ENCODE measurements around the gene DDX47. TPM values are rescaled to one million over a fixed set of nuclear protein-coding genes. Genes with fewer than 3 reads are reported as not detected.

The DDX47 gene
- total and polyA plus RNA-seq, 2 of the 4 experiments (the other 2 are of a cell fraction) = 77.8 to 89.5 TPM

GRCh38 chr12:12810553-12811021 is 2.6 kb upstream of the DDX47 start:
- dilution Hi-C loops (cut with HindIII; ENCODE audit: low sequenced_read_pairs, unreplicated experiment) = no loop called here
- no peak overlapping the region for H3K14ac ChIP-seq (replicated peaks; ENCODE audit: low read depth, low read length)
- no peak overlapping the region for H2AFZ ChIP-seq (replicated peaks; ENCODE audit: low read length, poor library complexity)
- peak overlapping the region; percentile 18; the same call in 1 of the 2 replicates for H2AK5ac ChIP-seq (ENCODE audit: low read depth, low read length)
- H2BK15ac ChIP-seq (ENCODE audit: low read depth, low read length) = no peak overlapping the region
- intact Hi-C loops (cut with micrococcal nuclease) = no loop called here
- no peak overlapping the region for H2BK5ac ChIP-seq (ENCODE audit: low read depth, low read length, poor library complexity, severe bottlenecking)
- H3K9me3 ChIP-seq (ENCODE audit: control insufficient read depth, insufficient read depth, low read length) = no peaks in the 10 kb centered on the region
- peaks cover 8% of the 10 kb centered on the region for H3K9me1 ChIP-seq (ENCODE audit: insufficient read depth, low read length)
- no peak overlapping the region for H3K4me3 ChIP-seq (ENCODE audit: insufficient read depth, low read depth, low read length)
- no peak overlapping the region for H2BK20ac ChIP-seq (ENCODE audit: low read depth, low read length)
- POLR2A ChIA-PET (ENCODE audit: unreplicated experiment) = no interaction called here
- ATAC-seq (ENCODE audit: low read depth) (no peak), DNase-seq (no peak)
- H4K20me1 ChIP-seq (ENCODE audit: insufficient read depth, low read length) = no peaks in the 10 kb centered on the region
- H2BK120ac ChIP-seq (ENCODE audit: low read depth, low read length) = no peak overlapping the region
- in situ Hi-C loops (cut with MboI; ENCODE audit: low sequenced_read_pairs) = no loop called here
- H4K91ac ChIP-seq (ENCODE audit: insufficient read depth, low read depth, low read length) = no peak overlapping the region
- H3K18ac ChIP-seq (ENCODE audit: low read depth, low read length) = no peak overlapping the region
- H4K5ac ChIP-seq (ENCODE audit: low read depth, low read length) = no peak overlapping the region
- CTCF ChIA-PET = no interaction called here
- H3K9ac ChIP-seq (ENCODE audit: low read depth, low read length) = no peak overlapping the region
- H2AK9ac ChIP-seq (replicated peaks; ENCODE audit: low read depth, low read length, poor library complexity) = no peak overlapping the region
- no peaks in the 10 kb centered on the region for H3K27me3 ChIP-seq (ENCODE audit: control insufficient read depth, insufficient read depth, low read length)
- peaks cover 4 to 21% of the 10 kb centered on the region in 2 experiments; a peak in 3 of 4 replicates for H3K79me1 ChIP-seq (ENCODE audit: low read depth in 1 of 2, low read length in 2 of 2)
- H3K4ac ChIP-seq (ENCODE audit: low read depth, low read length) = no peak overlapping the region
- H3K4me1 ChIP-seq (ENCODE audit: control insufficient read depth, insufficient read depth, low read length) = peaks cover 11% of the 10 kb centered on the region
- no peaks in the 10 kb centered on the region for H3K36me3 ChIP-seq (ENCODE audit: control insufficient read depth, insufficient read depth, low read length)
- no peak overlapping the region for H3K4me2 ChIP-seq (ENCODE audit: low read depth, low read length)
- no peak overlapping the region for H3K23ac ChIP-seq (ENCODE audit: low read depth, low read length)
- BruUV-seq (replicated peaks) = no TSS peak
- TF ChIP-seq POLR2A (IDR thresholded peaks at IDR 0.05; ENCODE audit: low read depth, low read length) (no peak), MXI1 (IDR thresholded peaks at IDR 0.05; ENCODE audit: borderline replicate concordance, low read depth, low read length) (no peak), MAZ (IDR thresholded peaks at IDR 0.05; ENCODE audit: borderline replicate concordance, low read depth, low read length) (no peak), USF2 (IDR thresholded peaks at IDR 0.05; ENCODE audit: low read depth, low read length) (no peak), NFE2L2 (IDR thresholded peaks at IDR 0.05; ENCODE audit: low read depth, low read length) (no peak), RAD21 (IDR thresholded peaks at IDR 0.05; ENCODE audit: low read length) (no peak), CHD1 (IDR thresholded peaks at IDR 0.05; ENCODE audit: low read depth, low read length) (no peak)
- TF ChIP-seq, protein P1, sequence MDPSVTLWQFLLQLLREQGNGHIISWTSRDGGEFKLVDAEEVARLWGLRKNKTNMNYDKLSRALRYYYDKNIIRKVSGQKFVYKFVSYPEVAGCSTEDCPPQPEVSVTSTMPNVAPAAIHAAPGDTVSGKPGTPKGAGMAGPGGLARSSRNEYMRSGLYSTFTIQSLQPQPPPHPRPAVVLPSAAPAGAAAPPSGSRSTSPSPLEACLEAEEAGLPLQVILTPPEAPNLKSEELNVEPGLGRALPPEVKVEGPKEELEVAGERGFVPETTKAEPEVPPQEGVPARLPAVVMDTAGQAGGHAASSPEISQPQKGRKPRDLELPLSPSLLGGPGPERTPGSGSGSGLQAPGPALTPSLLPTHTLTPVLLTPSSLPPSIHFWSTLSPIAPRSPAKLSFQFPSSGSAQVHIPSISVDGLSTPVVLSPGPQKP (IDR thresholded peaks at IDR 0.05; ENCODE audit: borderline replicate concordance, low read depth, low read length) = no peak
- H4K8ac ChIP-seq (ENCODE audit: low read depth in 2 of 2, low read length in 2 of 2) = no peak overlapping the region
- 67% methylated on average over 4 of the region's 10 CpGs; no CpG with 5 or more reads in 1 of the 2 experiments for WGBS, 2 experiments (ENCODE audit: extremely low coverage in 2 of 2, insufficient read length in 1 of 2)
- no peak overlapping the region for H3K56ac ChIP-seq (ENCODE audit: extremely low read depth, insufficient read depth, low read length)
- H3K27ac ChIP-seq (ENCODE audit: insufficient read depth, low read length) = no peak overlapping the region
